Smooth muscle cell of the brain vasculature (primary cell): ENCODE measurements around the gene DENND1A.
"Not testable (repeated sequence)": the region's sequence is repeated elsewhere in the genome, so short reads cannot be mapped to it uniquely, and the experiment has no call there.

Experiments
- DNase-seq: peaks from one replicate; pipeline ENCODE4 v3.0.0-alpha.2; 2012; ENCODE audit warnings: low read depth, low spot score

The DENND1A gene

DNA sequence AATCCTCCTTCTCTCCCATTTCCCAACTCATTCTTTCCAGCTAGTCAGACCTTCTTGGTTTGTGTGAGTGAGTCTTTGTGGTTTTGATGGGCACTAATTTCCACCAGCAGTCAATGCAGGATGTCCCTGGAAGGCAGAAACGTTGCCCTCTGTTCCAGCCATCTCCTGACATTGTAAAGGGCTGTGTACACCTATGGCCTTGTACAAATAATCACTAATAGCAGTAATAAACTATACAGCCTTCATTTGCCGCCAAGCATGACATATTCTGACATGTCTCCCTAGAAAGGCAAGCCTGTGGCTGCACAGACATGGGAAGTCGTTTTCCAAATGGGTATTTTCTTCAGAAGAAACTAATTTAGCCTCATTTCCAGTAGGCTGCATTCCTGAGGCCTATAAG lies 18.4 kb upstream of the DENND1A start:
- DNase-seq, result no peak

DNA sequence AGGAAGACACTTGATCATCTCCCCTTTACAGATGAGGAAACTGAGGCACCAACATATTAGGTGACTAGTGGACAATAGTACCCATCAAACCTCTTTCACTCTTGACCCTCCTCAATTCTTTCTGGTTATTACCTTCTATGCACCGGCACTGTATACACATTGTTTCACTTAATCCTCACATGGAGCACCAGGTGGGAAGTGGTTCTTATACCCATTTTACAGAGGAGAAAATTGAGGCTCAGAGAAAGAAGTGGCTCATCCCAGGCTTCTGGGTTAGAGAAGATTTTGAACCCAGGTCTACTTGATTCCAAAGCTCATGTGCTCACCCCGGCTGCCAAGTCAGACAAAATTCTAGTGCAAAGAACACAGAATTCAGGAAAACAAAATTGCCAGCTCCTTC lies 17.4 kb upstream of the DENND1A start:
- DNase-seq, result no peak

DNA sequence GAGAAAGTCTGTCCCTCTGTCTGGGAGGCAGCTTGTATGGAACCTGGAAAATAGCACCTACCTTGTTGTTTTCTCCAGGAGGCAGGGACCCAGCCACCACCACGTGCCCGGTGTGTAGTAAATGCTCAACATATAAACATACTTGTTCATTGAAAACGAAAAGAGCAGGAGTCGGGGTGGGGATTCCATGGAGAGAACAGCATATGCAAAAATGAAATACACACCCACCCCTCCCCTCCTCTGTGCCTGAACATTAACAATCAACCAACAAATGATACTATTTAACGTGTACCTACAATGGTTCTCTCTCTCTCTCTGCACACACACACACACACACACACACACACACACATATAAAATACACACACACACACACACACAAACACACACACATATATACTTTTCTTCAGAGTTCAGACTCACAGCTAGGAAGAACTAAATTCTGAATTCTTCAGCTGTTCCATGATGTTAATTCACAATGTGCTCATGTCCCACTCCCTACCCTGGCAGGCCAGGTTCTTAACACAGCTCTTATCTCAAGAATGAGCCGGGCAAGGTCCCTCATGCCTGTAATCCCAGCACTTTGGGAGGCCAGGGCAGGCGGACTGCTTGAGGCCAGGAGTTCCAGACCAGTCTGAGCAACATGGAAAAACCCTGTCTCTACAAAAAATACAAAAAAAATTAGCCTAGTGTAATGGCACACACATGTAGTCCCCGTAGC lies 16.3 kb upstream of the DENND1A start:
- DNase-seq, result no peak

DNA sequence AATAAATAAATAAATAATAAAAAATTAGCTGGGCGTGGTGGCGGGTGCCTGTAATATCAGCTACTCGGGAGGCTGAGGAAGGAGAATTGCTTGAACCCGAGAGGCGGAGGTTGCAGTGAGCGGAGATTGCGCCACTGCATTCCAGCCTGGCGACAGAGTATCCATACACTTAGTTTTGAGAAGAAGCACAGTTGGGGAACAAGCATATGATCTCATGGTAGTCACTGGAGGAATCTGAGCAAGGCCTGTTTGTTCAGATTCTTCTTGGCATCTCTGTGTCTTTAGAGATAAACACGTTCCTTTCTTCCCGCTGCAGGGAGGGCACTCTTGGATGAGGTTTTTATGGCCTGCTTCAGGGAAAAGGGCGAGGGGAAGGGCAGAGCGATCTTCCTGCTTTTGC lies 15.6 kb upstream of the DENND1A start:
- DNase-seq, result no peak

DNA sequence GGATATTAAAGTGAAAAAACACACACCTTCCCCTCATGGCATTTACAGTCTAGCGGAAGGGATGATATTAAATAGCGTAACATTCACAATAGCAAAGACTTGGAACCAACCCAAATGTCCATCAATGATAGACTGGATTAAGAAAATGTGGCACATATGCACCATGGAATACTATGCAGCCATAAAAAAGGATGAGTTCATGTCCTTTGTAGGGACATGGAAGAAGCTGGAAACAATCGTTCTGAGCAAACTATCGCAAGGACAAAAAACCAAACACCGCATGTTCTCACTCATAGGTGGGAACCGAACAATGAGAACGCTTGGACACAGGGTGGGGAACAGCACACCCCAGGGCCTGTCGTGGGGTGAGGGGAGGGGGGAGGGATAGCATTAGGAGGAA lies 14.5 kb upstream of the DENND1A start:
- DNase-seq, result not testable (repeated sequence)

DNA sequence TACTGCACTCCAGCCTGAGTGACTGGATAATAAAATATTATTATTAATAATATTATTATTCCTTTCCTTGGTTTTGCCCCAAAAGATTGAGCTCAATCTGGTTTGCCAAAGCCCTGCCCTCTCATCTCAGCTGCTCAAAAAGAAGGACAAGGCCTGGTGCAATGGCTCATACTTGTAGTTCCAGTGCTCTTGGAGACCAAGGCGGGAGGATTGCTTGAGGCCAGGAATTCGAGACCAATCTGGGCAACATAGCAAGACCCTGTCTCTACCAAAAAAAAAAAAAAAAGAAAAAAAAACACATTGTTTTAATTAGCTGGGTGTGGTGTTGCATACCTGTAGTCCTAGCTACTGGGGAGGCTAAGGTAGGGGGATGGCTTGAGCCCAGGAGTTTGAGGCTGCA lies 13.7 kb upstream of the DENND1A start:
- DNase-seq, result no peak

DNA sequence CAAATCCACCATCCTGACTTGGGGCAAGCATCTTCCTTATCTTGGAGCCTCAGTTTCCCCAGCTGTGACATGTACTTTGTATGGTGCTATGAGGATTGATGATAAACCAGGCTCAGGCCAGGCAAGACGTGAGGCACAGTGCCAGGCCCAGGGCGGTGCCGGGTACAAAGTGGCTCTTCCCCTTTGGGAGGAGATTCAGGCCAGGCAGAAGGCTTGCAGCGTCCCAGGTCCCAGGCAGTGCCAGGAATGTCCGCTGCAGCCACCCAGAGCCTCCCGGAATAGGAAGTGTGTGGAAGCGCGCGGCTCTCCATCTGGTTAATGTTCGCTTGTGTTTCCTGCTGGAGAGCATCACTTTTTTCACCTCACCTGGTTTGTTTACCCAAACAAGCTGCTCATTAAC lies 12.6 kb upstream of the DENND1A start:
- DNase-seq, result no peak

DNA sequence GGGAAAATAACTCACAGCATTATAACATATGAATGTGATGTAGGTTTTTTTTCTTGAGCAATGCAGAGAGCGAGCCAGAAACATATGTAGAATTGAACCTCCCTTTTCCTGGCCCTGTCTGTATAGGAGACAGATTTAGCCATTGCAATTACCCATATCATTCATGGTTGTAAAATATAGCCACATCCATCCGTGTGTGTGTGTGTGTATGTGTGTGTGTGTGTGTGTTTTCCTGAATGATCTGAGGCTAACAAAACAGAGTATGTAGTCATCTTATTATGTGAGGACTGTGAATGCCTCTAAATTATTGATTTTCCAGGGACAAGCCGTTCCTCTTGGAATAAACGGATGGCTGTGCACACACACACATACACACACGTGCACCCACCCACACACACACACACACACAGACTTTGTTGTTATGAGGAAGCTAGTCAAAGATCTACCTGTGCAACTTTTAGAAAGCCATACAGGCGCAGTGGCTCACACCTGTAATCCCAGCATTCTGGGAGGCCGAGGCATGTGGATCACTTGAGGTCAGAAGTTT lies 11.7 kb upstream of the DENND1A start:
- no peak for DNase-seq

DNA sequence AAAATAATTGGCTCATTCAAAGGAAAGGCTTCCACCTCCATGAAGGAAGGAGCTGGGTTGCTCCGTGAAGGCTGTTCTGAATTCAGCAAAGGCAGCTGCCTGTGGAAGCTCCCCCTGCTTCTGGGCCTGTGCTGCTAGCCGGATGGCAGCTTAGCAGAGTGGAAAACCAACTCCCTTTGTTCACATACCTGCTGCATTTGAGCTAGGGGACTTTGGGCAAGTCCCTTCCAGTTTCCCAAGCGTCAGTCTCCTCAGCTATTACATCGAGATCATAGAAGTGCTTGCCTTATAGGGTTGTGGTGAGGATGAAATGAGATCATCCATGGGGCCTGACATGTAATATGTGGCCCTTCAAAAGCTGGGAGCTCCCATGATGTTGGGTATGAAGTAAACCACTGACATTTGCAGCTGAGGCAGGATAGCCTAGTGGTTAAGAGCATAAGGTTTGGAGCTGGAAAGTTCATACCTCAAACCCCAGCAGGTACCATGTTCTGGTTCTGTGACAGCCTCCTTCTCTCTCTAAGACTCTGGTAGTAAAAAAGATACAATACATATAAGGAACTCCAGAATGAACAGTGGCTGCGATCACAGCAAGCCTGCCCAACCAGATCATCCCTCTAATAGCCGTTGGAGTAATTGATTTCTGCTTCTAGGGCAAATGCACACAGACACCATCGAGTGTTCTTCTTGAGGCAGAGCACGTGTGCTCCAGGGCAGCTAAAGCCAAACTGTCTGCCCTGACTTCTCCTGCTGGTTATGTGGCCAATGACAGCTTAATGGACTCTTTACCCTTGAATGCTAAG lies 11.0 kb upstream of the DENND1A start:
- DNase-seq, result no peak

DNA sequence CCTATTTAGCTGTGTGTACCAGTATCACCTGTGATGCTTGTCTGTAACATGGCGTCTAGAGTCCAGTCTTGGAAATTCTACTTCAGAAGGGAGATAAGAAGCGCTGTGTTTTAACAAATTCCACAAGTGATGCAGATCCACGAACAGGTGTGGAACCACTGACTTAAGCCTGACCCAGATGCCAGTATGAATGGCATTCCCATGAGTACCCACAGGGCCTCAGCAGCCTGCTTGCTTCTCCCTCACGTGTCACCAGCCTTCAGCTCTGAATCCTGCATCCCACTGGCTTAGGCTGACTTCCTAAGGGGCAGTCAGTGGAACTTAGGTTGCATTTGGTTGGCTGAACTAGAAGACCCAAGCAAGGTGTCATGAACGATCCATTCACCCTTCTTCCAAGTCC lies 8.5 kb upstream of the DENND1A start:
- DNase-seq, result no peak

DNA sequence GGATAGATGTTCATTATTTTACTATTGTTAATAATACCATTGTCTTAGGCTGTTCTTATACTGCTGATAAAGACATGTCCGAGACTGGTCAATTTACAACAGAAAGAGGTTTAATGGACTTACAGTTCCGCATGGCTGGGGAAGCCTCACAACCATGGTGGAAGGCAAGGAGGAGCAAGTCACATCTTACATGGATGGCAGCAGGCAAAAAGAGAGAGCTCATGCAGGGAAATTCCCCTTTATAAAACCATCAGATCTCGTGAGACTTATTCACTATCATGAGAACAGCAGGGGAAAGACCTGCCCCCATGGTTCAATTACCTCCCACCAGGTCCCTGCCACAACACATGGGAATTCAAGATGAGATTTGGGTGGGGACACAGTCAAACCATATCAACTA lies 6.6 kb upstream of the DENND1A start:
- not testable (repeated sequence) for DNase-seq

DNA sequence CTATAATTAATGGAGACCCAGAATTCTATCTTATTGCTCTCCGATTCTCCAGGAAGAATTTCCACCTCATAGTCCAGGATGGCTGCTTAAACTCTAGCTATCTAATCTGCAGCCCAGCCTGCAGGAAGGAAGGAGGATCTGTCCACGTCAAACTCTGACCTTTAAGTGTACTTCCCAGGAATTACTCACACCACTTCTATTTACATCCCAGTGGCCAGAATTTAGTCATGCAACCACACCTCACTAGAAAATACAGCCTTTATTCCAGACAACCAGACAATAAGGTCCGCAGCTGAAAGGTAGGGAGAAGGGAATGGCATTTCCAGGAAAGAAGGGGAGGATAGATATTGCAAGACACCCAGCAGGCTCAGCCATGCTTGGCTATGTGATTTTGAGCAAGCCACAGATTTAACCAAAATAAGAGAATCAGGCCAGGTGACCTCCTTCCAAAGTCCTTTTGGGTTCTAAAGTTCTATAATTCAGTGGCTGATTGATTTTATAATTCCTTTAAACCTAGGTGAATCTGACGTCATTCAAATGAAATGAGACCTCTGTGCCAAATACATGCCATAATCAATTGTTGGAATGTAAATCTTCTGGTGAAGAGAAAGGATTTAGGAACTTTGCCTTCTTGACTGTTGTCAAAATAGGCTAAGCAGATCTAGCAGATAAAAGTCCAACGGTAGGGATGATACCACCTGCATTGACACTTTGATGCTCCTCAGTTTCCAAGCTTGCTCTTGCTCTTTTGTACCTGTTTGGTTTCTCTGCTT lies 3.7 kb upstream of the DENND1A start:
- no peak for DNase-seq

DNA sequence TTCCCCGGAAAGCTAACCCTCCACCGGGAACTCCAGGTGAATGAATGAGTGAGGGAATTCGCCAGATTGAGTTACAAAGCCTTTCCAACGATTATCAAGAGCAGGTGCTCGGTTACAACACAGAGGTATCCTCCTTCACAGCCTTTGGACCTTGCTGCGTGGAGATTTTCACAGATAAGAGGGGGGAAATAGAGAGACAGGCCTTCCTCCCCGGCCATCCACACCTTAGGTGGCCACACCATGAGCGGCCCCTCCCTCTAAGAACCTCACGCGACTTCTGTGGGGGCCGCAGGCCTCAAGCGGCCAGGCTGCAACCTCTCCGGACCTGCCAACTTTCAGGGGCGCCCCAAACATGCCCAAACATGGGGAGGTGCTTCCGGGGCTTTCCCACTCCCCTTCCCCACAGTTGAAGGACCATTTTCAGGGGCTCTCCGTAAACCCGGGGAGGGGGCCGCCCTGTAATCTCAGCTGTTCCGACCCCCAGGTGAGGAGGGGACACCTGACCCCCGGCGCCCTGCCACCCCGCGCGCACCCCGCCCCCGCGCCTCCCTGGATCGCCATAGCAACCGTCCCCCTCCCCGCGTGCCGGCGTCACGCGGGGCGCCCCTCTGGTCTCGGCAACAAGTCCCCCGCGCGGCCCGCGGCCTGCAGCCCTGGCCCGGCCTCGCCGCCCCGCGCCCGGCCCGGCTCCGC lies 603 bp downstream of the DENND1A start:
- no peak for DNase-seq

DNA sequence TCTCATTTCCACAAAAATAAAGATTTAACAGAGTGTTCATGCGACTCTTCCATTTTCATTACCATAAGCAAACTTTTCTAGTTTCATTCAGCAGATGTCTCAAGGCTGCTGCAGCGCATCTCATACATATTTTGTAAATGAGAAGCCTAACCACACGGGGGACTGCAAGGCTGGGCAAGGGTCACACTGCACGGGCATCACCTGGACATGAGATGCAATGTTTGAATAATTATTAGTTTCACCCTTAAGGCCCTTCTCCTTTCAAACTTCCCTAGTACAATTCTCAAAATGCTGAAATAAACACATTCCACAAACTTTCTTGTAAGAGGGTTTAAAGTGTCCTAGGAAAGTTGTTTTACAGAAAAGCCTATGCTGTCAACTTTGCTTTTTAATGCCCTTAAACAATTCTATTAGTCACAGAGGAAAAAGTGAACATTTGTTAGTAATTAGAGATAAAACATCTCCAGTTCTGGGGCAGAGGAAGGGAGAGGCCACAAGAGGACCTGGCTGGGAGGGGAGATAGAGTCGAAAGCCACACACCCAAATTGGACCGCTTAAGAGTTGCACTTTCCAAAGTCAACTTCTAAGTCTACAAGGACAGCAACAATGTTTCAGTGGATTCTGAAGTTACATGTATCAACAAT lies 1.3 kb downstream of the DENND1A start:
- DNase-seq, result no peak

DNA sequence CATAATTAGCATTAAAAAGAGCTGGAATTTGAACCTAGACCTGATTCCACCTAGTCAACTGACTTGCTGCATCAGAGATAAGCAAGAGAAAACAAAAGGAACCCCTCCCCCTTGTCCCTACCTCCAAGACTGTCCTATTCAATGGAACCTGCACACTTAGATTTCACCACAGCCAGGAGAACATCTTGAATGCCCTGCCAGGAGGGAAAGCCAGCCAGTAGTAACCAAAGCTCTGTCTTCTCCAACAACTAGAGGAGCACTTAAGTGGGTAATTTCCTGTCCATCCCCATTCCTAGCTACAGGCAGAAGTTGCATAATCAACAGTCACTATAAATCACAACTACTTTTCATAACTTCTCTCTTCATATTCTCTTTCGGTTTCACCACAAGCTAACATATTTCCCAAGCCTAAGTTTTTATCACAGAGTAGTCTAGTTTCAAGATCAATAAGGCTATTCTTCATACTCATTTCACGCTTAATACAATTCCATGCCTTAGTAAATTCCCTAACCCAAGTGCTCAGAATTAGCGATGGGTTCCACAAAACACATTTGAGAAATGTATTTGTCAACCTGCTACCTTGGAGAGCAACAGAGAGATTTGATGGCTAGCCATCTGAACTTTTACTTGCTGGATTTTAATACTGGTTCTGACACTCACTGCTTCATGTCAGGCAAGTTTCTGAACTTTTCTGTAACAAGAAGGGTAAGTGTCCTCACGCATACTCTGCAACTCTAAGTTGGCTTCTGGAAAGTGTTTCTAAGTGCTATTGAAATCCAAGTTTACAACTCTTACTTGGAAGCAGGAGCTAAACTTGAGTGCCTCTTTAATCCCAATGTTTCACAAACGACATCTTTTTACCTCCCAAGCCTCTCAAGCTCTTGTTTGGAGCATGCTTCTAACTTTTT lies 2.0 kb downstream of the DENND1A start:
- no peak for DNase-seq

DNA sequence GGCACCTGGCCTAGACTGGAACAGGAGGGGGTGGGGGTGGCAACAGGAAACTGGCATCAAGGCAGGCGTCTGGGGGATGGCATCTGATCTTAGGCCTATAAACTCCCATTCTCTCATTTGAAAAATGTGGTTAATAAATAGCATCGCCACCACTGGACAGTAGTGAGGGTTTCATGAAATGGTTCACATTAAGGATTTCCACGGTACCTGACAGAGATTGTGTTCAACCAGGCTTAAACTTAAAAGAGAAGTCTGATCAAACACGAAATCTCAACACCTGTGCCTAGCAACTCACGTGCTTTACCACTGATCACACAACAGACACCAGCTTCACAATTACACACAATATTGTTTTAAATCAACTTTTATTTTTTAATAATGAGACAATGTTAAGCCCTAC lies 3.0 kb downstream of the DENND1A start:
- DNase-seq, result no peak

DNA sequence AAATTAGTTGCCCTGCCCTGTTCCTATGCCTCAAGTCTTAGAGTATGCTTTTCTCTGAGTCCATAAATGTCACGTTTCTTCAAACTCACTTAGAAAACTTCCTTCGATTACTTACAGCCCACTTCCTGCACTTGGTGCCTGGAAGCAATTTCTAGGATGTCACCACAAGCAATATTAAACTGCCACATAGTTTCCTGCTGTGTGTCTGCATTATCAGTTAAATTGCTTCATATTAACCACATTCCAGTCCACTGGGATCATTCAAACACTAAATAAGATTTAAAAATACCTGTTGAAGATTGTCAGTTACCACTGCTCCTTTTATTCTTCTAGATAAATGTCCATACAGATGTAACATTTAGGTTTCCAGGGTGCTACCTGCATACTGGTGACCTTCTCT lies 4.1 kb downstream of the DENND1A start:
- no peak for DNase-seq

DNA sequence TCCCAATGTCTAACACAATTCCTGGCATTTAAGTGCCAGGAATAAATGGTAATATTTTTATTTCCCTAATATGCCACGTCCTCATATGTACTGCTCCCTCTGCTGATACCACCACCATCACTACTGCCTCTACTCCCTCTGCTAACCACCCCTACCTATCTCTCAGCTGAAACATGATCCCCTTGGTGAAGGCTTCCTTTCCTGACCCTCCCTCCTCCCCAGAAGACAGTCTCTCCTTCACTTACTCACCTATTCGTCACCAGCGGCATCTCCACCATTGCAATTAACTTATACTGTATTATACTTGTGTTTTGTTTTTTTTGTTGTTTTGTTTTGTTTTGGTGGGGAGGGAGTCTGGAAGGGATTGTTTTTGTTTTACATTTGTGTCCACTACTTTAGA lies 4.8 kb downstream of the DENND1A start:
- DNase-seq, result no peak

DNA sequence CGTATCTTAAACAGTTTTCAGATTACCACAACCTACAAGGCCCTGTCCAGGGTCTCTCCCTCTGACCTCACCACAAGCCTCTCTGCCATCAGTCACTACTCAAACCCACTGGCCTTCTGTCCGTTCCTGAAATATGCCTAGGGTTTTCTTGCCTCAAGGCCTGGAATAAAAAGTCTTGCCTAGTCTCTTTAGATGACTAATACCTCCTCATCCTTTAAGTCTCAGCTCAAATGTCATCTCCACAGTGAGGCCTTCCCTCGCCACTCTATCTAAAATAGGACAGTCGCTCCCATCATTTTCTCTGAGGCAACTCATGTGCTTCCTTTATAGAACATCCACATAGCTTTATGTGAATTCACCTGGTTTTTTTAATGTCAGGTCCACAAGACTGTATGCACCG lies 5.2 kb downstream of the DENND1A start:
- DNase-seq, result no peak

DNA sequence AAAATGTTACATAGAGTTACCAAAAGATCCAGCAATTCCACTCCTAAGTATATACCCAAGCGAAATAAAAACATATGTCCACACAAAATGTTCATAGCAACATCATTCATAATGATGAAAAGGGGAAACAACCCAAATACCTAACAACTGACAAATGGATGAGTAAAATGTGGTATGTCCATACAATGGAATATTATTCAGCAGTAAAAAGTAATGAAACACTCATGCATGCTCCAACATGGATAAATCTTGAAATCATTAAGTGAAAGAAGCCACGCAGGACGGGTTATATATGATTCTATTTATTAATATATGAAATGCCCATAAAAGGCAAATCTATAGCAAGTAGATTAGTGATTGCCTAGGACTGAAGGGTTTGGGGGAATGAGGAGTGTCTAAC lies 6.0 kb downstream of the DENND1A start:
- DNase-seq, result no peak
